K562 (cell line): ENCODE results near the gene CNOT6L. TPM values are rescaled to one million over a fixed set of nuclear protein-coding genes. Genes with fewer than 3 reads are reported as not detected.
A peak's percentile ranks its signal among the peaks of the same experiment; 100 is the strongest.

Experiments used
- NFYB ChIP-seq: IDR thresholded peaks from 2 replicates; pipeline ENCODE4 v1.6.1; 2011; ENCODE audit warnings: mild to moderate bottlenecking, moderate library complexity; ENCODE audit not compliant: insufficient read length; ENCODE audit errors: extremely low read depth
- NR2C2 ChIP-seq, 2 experiments: fragments of 200-800 bp in 1 of 2; sonication (Bioruptor generic) in 1 of 2; sonication (generic) in 1 of 2; formaldehyde crosslinking in 1 of 2; IDR thresholded peaks; 2 replicates each; pipeline versions ENCODE4 v1.6.1 to v1.8.0; 2016 to 2022; ENCODE audit warnings: mild to moderate bottlenecking in 1 of 2, missing compliant biosample characterization in 1 of 2, missing genetic modification characterization in 1 of 2, missing genetic modification reagents in 1 of 2
- PCBP1 ChIP-seq: fragments of 200-400 bp; formaldehyde crosslinking; IDR thresholded peaks from 2 replicates; pipeline ENCODE4 v1.6.1; 2018; ENCODE audit warnings: mild to moderate bottlenecking, low read depth, low read length; ENCODE audit not compliant: poor library complexity, severe bottlenecking
- RAD21 ChIP-seq, 2 experiments: fragments of 250-450 bp in 1 of 2; fragments of 450-650 bp in 1 of 2; sonication (Bioruptor Pico) in 1 of 2; formaldehyde crosslinking in 1 of 2; IDR thresholded peaks in 1 of 2; conservative IDR thresholded peaks in 1 of 2; 2 replicates each; pipeline versions ENCODE4 v1.4.0 to v1.8.0; 2020 to 2022; ENCODE audit warnings: mild to moderate bottlenecking in 2 of 2, moderate library complexity in 1 of 2
- ZFP1 ChIP-seq: fragments of 450-650 bp; formaldehyde crosslinking; IDR thresholded peaks from 2 replicates; pipeline ENCODE4 v1.4.0; 2020; ENCODE audit warnings: mild to moderate bottlenecking, mixed read lengths
- polyA plus RNA-seq, 8 experiments: library from polyadenylated mRNA; depleted of rRNA in 4 of 8; stranded (reverse) in 5 of 8; unstranded in 3 of 8; fragments of >200 nt; fragmentation: Nextera tagmentation in 2 of 8; fragmentation: Illumina TruSeq in 1 of 8; extraction: Ambion mirVana in 2 of 8; extraction: Trizol in 1 of 8; gene quantifications; 2 replicates each; pipeline versions ENCODE4 v1.2.1 to v1.2.3, GENCODE V29; 2011 to 2014; ENCODE audit warnings: inconsistent platforms in 1 of 8, missing spikeins in 1 of 8
- total RNA-seq, 7 experiments: library from RNA; depleted of rRNA in 6 of 7; stranded (reverse); fragments of >200 nt in 6 of 7; fragmentation: Illumina TruSeq in 2 of 7; extraction: Trizol in 2 of 7; gene quantifications; 2 replicates each; pipeline versions ENCODE4 v1.2.1 to v1.2.3, GENCODE V29; 2011 to 2021; ENCODE audit warnings: low replicate concordance in 1 of 7
- TF ChIP-seq, protein P1 (sequence below), 3 experiments: IDR thresholded peaks in 2 of 3; conservative IDR thresholded peaks in 1 of 3; 2 replicates each; pipeline ENCODE4 v1.5.1; 2011 to 2012; ENCODE audit warnings: low read length in 3 of 3, mild to moderate bottlenecking in 3 of 3, control low read depth in 2 of 3, improper control_type of control experiment in 1 of 3, inconsistent platforms in 1 of 3, low read depth in 1 of 3, mixed read lengths in 1 of 3, moderate library complexity in 1 of 3; ENCODE audit not compliant: insufficient read depth in 2 of 3
- TF ChIP-seq, protein P2 (sequence below): sonication (generic); IDR thresholded peaks from 2 replicates; pipeline ENCODE4 v1.6.1; 2016

Gene CNOT6L
- total and polyA plus RNA-seq, 9 of the 15 experiments (the other 6 are each of a cell fraction or from before 2014, with no cell fraction given), result 3.7 to 27.9 (median 6.5) TPM

DNA sequence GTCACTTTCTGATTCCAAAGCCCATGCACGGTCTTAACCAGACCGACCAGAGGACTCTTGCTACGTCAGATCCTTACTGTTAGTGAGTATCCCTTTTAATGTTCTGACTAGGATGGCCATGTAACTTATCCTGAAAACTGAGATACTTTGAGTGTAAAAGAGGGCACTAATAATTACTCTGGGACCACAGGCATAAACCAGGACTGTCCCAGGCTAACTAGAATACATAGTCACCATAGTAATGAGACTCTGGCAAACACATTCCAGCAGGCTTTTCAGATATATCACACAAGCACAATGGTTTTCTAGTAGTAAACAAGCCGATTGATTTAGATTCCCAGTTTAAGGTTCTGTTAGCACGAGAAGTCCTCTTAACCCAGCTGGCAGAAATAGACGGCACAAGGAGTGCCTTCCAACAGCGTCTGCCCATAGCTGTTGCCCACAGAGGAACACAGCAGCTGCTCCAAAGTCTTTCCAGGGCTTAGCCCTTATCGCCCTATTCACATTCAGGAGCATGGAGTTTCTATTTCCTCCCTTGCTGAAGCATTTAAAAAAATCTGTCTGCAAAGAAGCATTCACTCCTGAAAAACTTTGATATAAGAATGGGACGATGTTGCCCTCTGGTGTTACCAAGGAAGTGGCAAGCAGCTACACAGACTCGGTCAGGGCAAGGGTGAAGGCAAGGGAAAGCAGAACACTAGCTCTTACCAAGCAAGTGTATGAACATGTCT lies 121.1 kb downstream of the CNOT6L start (continued):
- TF ChIP-seq RAD21 (CRISPR knock-in tag; conservative IDR thresholded peaks at IDR 0.05 in 1 of 2, IDR thresholded peaks at IDR 0.05 in 1 of 2), result peak in 1 of 2 experiments; percentile 31; a peak in 2 of 4 replicates
- TF ChIP-seq, protein P1, sequence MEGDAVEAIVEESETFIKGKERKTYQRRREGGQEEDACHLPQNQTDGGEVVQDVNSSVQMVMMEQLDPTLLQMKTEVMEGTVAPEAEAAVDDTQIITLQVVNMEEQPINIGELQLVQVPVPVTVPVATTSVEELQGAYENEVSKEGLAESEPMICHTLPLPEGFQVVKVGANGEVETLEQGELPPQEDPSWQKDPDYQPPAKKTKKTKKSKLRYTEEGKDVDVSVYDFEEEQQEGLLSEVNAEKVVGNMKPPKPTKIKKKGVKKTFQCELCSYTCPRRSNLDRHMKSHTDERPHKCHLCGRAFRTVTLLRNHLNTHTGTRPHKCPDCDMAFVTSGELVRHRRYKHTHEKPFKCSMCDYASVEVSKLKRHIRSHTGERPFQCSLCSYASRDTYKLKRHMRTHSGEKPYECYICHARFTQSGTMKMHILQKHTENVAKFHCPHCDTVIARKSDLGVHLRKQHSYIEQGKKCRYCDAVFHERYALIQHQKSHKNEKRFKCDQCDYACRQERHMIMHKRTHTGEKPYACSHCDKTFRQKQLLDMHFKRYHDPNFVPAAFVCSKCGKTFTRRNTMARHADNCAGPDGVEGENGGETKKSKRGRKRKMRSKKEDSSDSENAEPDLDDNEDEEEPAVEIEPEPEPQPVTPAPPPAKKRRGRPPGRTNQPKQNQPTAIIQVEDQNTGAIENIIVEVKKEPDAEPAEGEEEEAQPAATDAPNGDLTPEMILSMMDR (IDR thresholded peaks at IDR 0.05 in 2 of 3, conservative IDR thresholded peaks at IDR 0.05 in 1 of 3; ENCODE audit: insufficient read depth in 2 of 3, low read depth in 1 of 3, low read length in 3 of 3), result peak; percentile 17 to 33 (median 32); a peak in 4 of 6 replicates
- TF ChIP-seq NR2C2 (CRISPR knock-in tag; IDR thresholded peaks at IDR 0.05), result no peak
- no peak for TF ChIP-seq NR2C2 (tag; IDR thresholded peaks at IDR 0.05)
- no peak for TF ChIP-seq ZFP1 (CRISPR knock-in tag)
- no peak for TF ChIP-seq NFYB
- TF ChIP-seq, protein P2, sequence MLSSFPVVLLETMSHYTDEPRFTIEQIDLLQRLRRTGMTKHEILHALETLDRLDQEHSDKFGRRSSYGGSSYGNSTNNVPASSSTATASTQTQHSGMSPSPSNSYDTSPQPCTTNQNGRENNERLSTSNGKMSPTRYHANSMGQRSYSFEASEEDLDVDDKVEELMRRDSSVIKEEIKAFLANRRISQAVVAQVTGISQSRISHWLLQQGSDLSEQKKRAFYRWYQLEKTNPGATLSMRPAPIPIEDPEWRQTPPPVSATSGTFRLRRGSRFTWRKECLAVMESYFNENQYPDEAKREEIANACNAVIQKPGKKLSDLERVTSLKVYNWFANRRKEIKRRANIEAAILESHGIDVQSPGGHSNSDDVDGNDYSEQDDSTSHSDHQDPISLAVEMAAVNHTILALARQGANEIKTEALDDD, result peak; percentile 9
- no peak for TF ChIP-seq PCBP1
